ENCODE data around the gene LRRTM2.
"Not testable (repeated sequence)": the region's sequence is repeated elsewhere in the genome, so short reads cannot be mapped to it uniquely, and the experiment has no call there.

LRRTM2 gene

GRCh38 chr5:138874771-138875551 lies at the start of gene LRRTM2:
Gene LRRTM2, minus strand, starts transcription at chr5:138875335. Its CDS starts 424 bp downstream, at chr5:138874911.
- peak; percentile 9 to 19 for DNase-seq

GRCh38 chr5:138922494-138922893 lies 47.4 kb upstream of the LRRTM2 start:
- DNase-seq = no peak

- not testable (repeated sequence) for DNase-seq
Measured at GRCh38 chr5:138921362-138921761, 46.2 kb upstream of the LRRTM2 start.

GRCh38 chr5:138920181-138920580 lies 45.0 kb upstream of the LRRTM2 start:
- DNase-seq = no peak

- no peak for DNase-seq
Measured at GRCh38 chr5:138918686-138919085, 43.6 kb upstream of the LRRTM2 start.

GRCh38 chr5:138914338-138914737 lies 39.2 kb upstream of the LRRTM2 start:
- DNase-seq = no peak

GRCh38 chr5:138913773-138914172 lies 38.6 kb upstream of the LRRTM2 start:
- DNase-seq = no peak

- no peak for DNase-seq
Measured at GRCh38 chr5:138912093-138912492, 37.0 kb upstream of the LRRTM2 start.

GRCh38 chr5:138911441-138911840 lies 36.3 kb upstream of the LRRTM2 start:
- no peak for DNase-seq

- DNase-seq = no peak
Measured at GRCh38 chr5:138910546-138911185, 35.5 kb upstream of the LRRTM2 start.

GRCh38 chr5:138909734-138910133 lies 34.6 kb upstream of the LRRTM2 start:
- DNase-seq = no peak

GRCh38 chr5:138905541-138905940 lies 30.4 kb upstream of the LRRTM2 start:
- DNase-seq = no peak

GRCh38 chr5:138903130-138903775 lies 28.1 kb upstream of the LRRTM2 start:
- DNase-seq = no peak

- DNase-seq = no peak
Measured at GRCh38 chr5:138901716-138902115, 26.6 kb upstream of the LRRTM2 start.

GRCh38 chr5:138900281-138900965 lies 25.3 kb upstream of the LRRTM2 start:
- no peak for DNase-seq

- DNase-seq = no peak
Measured at GRCh38 chr5:138898742-138899141, 23.6 kb upstream of the LRRTM2 start.

GRCh38 chr5:138898299-138898698 lies 23.2 kb upstream of the LRRTM2 start:
- no peak for DNase-seq

- no peak for DNase-seq
Measured at GRCh38 chr5:138895918-138896317, 20.8 kb upstream of the LRRTM2 start.

GRCh38 chr5:138890644-138891043 lies 15.5 kb upstream of the LRRTM2 start:
- DNase-seq = no peak

- DNase-seq = no peak
Measured at GRCh38 chr5:138889994-138890393, 14.9 kb upstream of the LRRTM2 start.

- DNase-seq = no peak
Measured at GRCh38 chr5:138884554-138884953, 9.4 kb upstream of the LRRTM2 start.

GRCh38 chr5:138884094-138884493 lies 9.0 kb upstream of the LRRTM2 start:
- no peak for DNase-seq

- DNase-seq = no peak
Measured at GRCh38 chr5:138883211-138883610, 8.1 kb upstream of the LRRTM2 start.
